SK-N-SH (cell line): ENCODE data around the gene BRSK1. TPM values are rescaled to one million over a fixed set of nuclear protein-coding genes. Genes with fewer than 3 reads are reported as not detected.

Experiments
- CTCF ChIA-PET: fragments of 300-600, 350-600 bp; formaldehyde crosslinking; extraction: SDS; loops from one replicate; lab custom pipeline; 2021; lab: Yijun Ruan, JAX
- POLR2A ChIA-PET: fragments of 350-600 bp; sonication (Branson Sonifier 250); formaldehyde crosslinking; extraction: SDS; loops from one replicate; lab custom pipeline; 2020; ENCODE audit warnings: antibody characterized with exemption, inconsistent platforms; lab: Yijun Ruan, JAX
- DNase-seq: peaks from one replicate; pipeline ENCODE4 v3.0.0; 2012
- H2AFZ ChIP-seq: fragments of 200-600 bp; sonication (generic); 2 replicates; pipeline ENCODE4 v1.8.1; 2016; ENCODE audit warnings: antibody characterized with exemption, mild to moderate bottlenecking, low read depth
- H3F3A ChIP-seq: fragments of 200-600 bp; sonication (generic); replicated peaks from 2 replicates; pipeline ENCODE3; 2016; ENCODE audit warnings: antibody characterized with exemption, mild to moderate bottlenecking; ENCODE audit not compliant: insufficient read depth
- H3K27ac ChIP-seq, 2 experiments: fragments of 200-500 bp in 1 of 2; fragments of 200-600 bp in 1 of 2; sonication (Bioruptor generic) in 1 of 2; sonication (generic), shearing (Covaris generic) in 1 of 2; 2 replicates each; pipeline versions ENCODE4 v1.5.1 to v1.6.1; 2014 to 2016; ENCODE audit warnings: low read depth in 2 of 2, inconsistent platforms in 1 of 2, low read length in 1 of 2, mild to moderate bottlenecking in 1 of 2, mixed read lengths in 1 of 2
- H3K27me3 ChIP-seq: fragments of 200-600 bp; sonication (generic), shearing (Covaris generic); 2 replicates; pipeline ENCODE4 v1.6.1; 2016; ENCODE audit warnings: mixed run types; ENCODE audit not compliant: insufficient read depth
- H3K36me3 ChIP-seq, 2 experiments: fragments of 200-500 bp in 1 of 2; fragments of 200-600 bp in 1 of 2; sonication (Bioruptor generic) in 1 of 2; sonication (generic) in 1 of 2; replicated peaks in 1 of 2; 2 replicates each; pipeline versions ENCODE3 to v1.5.1; 2014 to 2016; ENCODE audit warnings: low read length in 1 of 2, mild to moderate bottlenecking in 1 of 2; ENCODE audit not compliant: insufficient read depth in 2 of 2, control insufficient read depth in 1 of 2
- H3K4me1 ChIP-seq, 2 experiments: fragments of 200-500 bp in 1 of 2; fragments of 200-600 bp in 1 of 2; sonication (Bioruptor generic) in 1 of 2; sonication (generic), shearing (Covaris generic) in 1 of 2; 2 replicates each; pipeline versions ENCODE4 v1.5.1 to v1.6.1; 2014 to 2016; ENCODE audit warnings: low read depth in 1 of 2, low read length in 1 of 2, mixed run types in 1 of 2; ENCODE audit not compliant: insufficient read depth in 2 of 2, control insufficient read depth in 1 of 2
- H3K4me2 ChIP-seq: fragments of 200-600 bp; sonication (generic), shearing (Covaris generic); 2 replicates; pipeline ENCODE4 v1.6.1; 2017; ENCODE audit warnings: mixed run types
- H3K4me3 ChIP-seq, 2 experiments: fragments of 200-500 bp in 1 of 2; fragments of 200-600 bp in 1 of 2; sonication (Bioruptor generic) in 1 of 2; sonication (generic), shearing (Covaris generic) in 1 of 2; 2 replicates each; pipeline versions ENCODE4 v1.5.1 to v1.8.1; 2014 to 2016; ENCODE audit warnings: low read depth in 2 of 2, inconsistent platforms in 1 of 2, low read length in 1 of 2, mild to moderate bottlenecking in 1 of 2, mixed read lengths in 1 of 2, moderate library complexity in 1 of 2
- H3K79me2 ChIP-seq: fragments of 200-600 bp; sonication (generic); 2 replicates; pipeline ENCODE4 v1.8.1; 2017; ENCODE audit warnings: mild to moderate bottlenecking; ENCODE audit not compliant: insufficient read depth
- H3K9ac ChIP-seq: fragments of 200-600 bp; sonication (generic); 2 replicates; pipeline ENCODE4 v1.6.1; 2017; ENCODE audit warnings: mixed run types
- H3K9me2 ChIP-seq: fragments of 200-600 bp; sonication (generic); 2 replicates; pipeline ENCODE4 v1.6.1; 2017; ENCODE audit warnings: mixed run types
- H3K9me3 ChIP-seq: fragments of 200-600 bp; sonication (generic); 2 replicates; pipeline ENCODE4 v1.6.1; 2017; ENCODE audit warnings: mixed run types, mild to moderate bottlenecking, moderate library complexity
- H4K20me1 ChIP-seq: fragments of 200-600 bp; sonication (generic); 2 replicates; pipeline ENCODE4 v1.6.1; 2017; ENCODE audit warnings: mild to moderate bottlenecking, mixed run types; ENCODE audit not compliant: insufficient read depth
- ELF1 ChIP-seq: IDR thresholded peaks from 2 replicates; pipeline ENCODE4 v1.4.0; 2012
- EP300 ChIP-seq, 2 experiments: IDR thresholded peaks; 2 replicates each; pipeline versions ENCODE4 v1.4.0 to v1.6.1; 2012; ENCODE audit warnings: borderline replicate concordance in 1 of 2, low read depth in 1 of 2, low read length in 1 of 2
- EZH2phosphoT487 ChIP-seq: fragments of 200-600 bp; sonication (generic); IDR thresholded peaks from 2 replicates; pipeline ENCODE4 v1.6.1; 2017; ENCODE audit warnings: low read depth, mixed run types, mild to moderate bottlenecking, antibody characterized with exemption, moderate library complexity, borderline replicate concordance
- FOSL2 ChIP-seq: IDR thresholded peaks from 2 replicates; pipeline ENCODE4 v1.4.0; 2012; ENCODE audit warnings: low read depth, mild to moderate bottlenecking, moderate library complexity, borderline replicate concordance
- FOXJ3 ChIP-seq: sonication (generic); formaldehyde crosslinking; IDR thresholded peaks from 2 replicates; pipeline ENCODE4 v1.5.1; 2020; ENCODE audit warnings: mild to moderate bottlenecking, missing genetic modification reagents
- GATA2 ChIP-seq: sonication (generic); formaldehyde crosslinking; IDR thresholded peaks from 2 replicates; pipeline ENCODE4 v1.5.0; 2020; ENCODE audit warnings: mild to moderate bottlenecking, missing genetic modification reagents
- MAX ChIP-seq: IDR thresholded peaks from 2 replicates; pipeline ENCODE4 v1.4.0; 2012; ENCODE audit warnings: low read depth
- MEF2A ChIP-seq: IDR thresholded peaks from 2 replicates; pipeline ENCODE4 v1.4.0; 2012; ENCODE audit warnings: low read depth, borderline replicate concordance
- PBX3 ChIP-seq: IDR thresholded peaks from 2 replicates; pipeline ENCODE4; 2012
- RXRA ChIP-seq: IDR thresholded peaks from 2 replicates; pipeline ENCODE4 v1.4.0; 2012; ENCODE audit warnings: low read depth, mild to moderate bottlenecking, borderline replicate concordance
- TAF1 ChIP-seq: IDR thresholded peaks from 2 replicates; pipeline ENCODE4 v1.6.1; 2012; ENCODE audit warnings: low read depth, mild to moderate bottlenecking, low read length, moderate library complexity, borderline replicate concordance
- USF1 ChIP-seq: IDR thresholded peaks from 2 replicates; pipeline ENCODE4 v1.4.0; 2012; ENCODE audit warnings: low read depth, borderline replicate concordance
- USF2 ChIP-seq: fragments of 150-350 bp; IDR thresholded peaks from 2 replicates; pipeline ENCODE4 v1.6.1; 2017; ENCODE audit warnings: antibody characterized with exemption, low read length, low read depth, borderline replicate concordance
- ZBTB33 ChIP-seq: IDR thresholded peaks from 2 replicates; pipeline ENCODE4 v1.4.0; 2012; ENCODE audit warnings: low read depth, borderline replicate concordance
- WGBS: methylation state at CpG from one replicate; pipeline ENCODE4 v1.1.6; 2017; ENCODE audit warnings: low lambda C conversion rate; 5-methylcytosine and 5-hydroxymethylcytosine counted together
- polyA plus RNA-seq, 3 experiments: library from polyadenylated mRNA; depleted of rRNA; stranded (reverse); fragments of >200 nt; gene quantifications; 2 replicates each; pipeline ENCODE4 v1.2.3, GENCODE V29; 2012

BRSK1 gene
- polyA plus RNA-seq, 1 of the 3 experiments (the other 2 are of a cell fraction) = 49.7 TPM

GRCh38 chr19:55352549-55353145, 68.8 kb downstream of the BRSK1 start:
- H3K36me3 ChIP-seq = no peaks in the 10 kb centered on the region
- no peak overlapping the region for H3K4me2 ChIP-seq
- peaks cover 14% of the 10 kb centered on the region for H3F3A ChIP-seq
- WGBS = 42% methylated on average over 24 of the region's 25 CpGs
- no peaks in the 10 kb centered on the region for H3K9me3 ChIP-seq
- no peak overlapping the region for H3K9ac ChIP-seq
- TF ChIP-seq MEF2A (no peak), USF1 (no peak), PBX3 (no peak), TAF1 (no peak), EP300 (IDR thresholded peaks at IDR 0.05; ENCODE audit: borderline replicate concordance in 1 of 2, low read depth in 1 of 2, low read length in 1 of 2) (no peak)
- TF ChIP-seq, all 33 proteins: peak for 0
- H3K4me1 ChIP-seq = peaks cover 0 to 17% of the 10 kb centered on the region in 2 experiments; a peak in 1 of 4 replicates
- no peak overlapping the region for H3K27ac ChIP-seq
- H3K9me2 ChIP-seq = no peaks in the 10 kb centered on the region
- CTCF ChIA-PET = interaction anchor here (1.0 to 2.5 kb wide), 5 partner anchors 8 to 51 kb away, joined by 3 to 9 read pairs (median 3); partner anchors contain the start of genes KMT5C and TMEM238
- DNase-seq = no peak
- H2AFZ ChIP-seq = no peak overlapping the region
- POLR2A ChIA-PET = interaction anchor here (1.6 to 1.7 kb wide), 2 partner anchors 13 to 31 kb away, joined by 5 to 7 read pairs; partner anchors contain the start of genes KMT5C and TMEM238
- H4K20me1 ChIP-seq = no peaks in the 10 kb centered on the region
- no peak overlapping the region for H3K4me3 ChIP-seq
- peaks cover 38% of the 10 kb centered on the region for H3K27me3 ChIP-seq
- no peaks in the 10 kb centered on the region for H3K79me2 ChIP-seq

- no peak for DNase-seq
- Histone ChIP-seq H3K9me2 (no peaks in the 10 kb centered on the region), H3K9ac (no peak overlapping the region)
- TF ChIP-seq FOSL2 = no peak
- no peak for TF ChIP-seq USF2
- no peak for TF ChIP-seq ELF1
- TF ChIP-seq GATA2 (CRISPR knock-in tag) = no peak
- TF ChIP-seq MEF2A = no peak
- TF ChIP-seq MAX = no peak
- no peak for TF ChIP-seq USF1
- TF ChIP-seq ZBTB33 = no peak
- no peak for TF ChIP-seq FOXJ3 (CRISPR knock-in tag)
- no peak for TF ChIP-seq EP300 (IDR thresholded peaks at IDR 0.05; ENCODE audit: borderline replicate concordance in 1 of 2, low read depth in 1 of 2, low read length in 1 of 2)
- TF ChIP-seq RXRA = no peak
- no peak for TF ChIP-seq EZH2phosphoT487
Measured at GRCh38 chr19:55353356-55353802, 69.6 kb downstream of the BRSK1 start.

More at GRCh38 chr19:55353356-55353802, 69.6 kb downstream of the BRSK1 start:
- Histone ChIP-seq H3K4me2 (peak overlapping the region; percentile 95), H3K27me3 (peaks cover 38% of the 10 kb centered on the region), H3K4me1 (peaks cover 0 to 17% of the 10 kb centered on the region in 2 experiments; a peak in 1 of 4 replicates), H2AFZ (no peak overlapping the region; the same call in 1 of the 2 replicates), H3F3A (peaks cover 12% of the 10 kb centered on the region), H3K27ac (no peak overlapping the region), H3K4me3 (peak overlapping the region; percentile 49 to 59), H4K20me1 (no peaks in the 10 kb centered on the region), H3K9me3 (no peaks in the 10 kb centered on the region), H3K36me3 (no peaks in the 10 kb centered on the region), H3K79me2 (no peaks in the 10 kb centered on the region)
- 11% methylated on average over 13 of the region's 24 CpGs for whole genome bisulfite sequencing
- CTCF ChIA-PET = interaction anchor here (1.0 to 2.5 kb wide), 3 partner anchors 9 to 52 kb away, joined by 3 to 9 read pairs (median 6); partner anchors contain the start of gene KMT5C
- POLR2A ChIA-PET = interaction anchor here (1.6 to 1.7 kb wide), 2 partner anchors 14 to 31 kb away, joined by 5 to 7 read pairs; partner anchors contain the start of genes KMT5C and TMEM238
